Measurements from ENCODE around the gene APOB.

The APOB gene

DNA sequence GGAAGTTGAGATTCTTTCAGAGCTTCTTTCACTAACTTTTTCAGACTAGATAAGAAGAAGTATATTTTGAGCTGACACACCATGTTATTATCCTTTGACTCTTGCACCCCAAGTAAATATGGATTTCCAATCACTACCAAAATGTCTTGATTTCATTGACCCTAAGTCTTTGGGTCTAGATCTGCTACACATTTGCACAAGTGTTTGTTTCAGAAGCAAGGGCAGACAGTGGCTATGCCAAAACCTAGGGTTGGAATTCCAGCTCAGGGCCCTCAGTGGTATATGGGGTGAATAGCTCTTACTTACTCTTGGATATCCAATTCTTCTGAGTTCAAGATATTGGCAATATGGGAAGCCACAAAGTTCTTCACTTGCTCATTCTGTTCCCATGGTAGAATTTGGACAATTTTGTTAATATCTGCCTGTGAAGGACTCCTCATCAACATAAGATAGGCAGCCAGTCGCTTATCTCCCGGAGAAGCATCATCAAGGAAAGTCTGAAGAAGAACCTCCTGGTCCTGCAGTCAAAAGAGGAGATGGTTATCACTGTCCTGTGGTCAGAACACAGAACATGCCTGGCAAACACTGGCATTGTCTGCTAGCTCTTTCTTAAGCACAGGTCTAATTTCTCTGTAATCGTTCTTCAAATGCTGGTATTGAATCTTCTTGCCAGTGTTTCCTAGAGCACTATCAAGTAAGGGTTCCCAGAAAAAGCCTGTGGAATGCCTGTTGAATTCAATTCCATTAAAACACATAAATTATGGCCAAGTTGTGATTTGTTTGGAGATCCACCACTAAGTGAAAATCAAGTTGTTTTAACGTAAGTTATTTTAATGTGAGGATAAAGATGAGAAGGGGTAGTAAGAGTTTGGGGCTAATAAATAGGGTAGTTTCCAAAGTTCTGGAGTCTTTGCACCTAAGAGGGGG, 15.6 kb downstream of the APOB start:
- H3K9me2 ChIP-seq (replicated peaks; ENCODE audit: low read depth, low read length): no peaks in the 10 kb centered on the region
- no peaks in the 10 kb centered on the region for H3K27me3 ChIP-seq (ENCODE audit: insufficient read depth, low read length, poor library complexity, severe bottlenecking)
- H3K9me3 ChIP-seq (ENCODE audit: insufficient read depth, low read depth, low read length): no peaks in the 10 kb centered on the region
- H3K4me1 ChIP-seq (ENCODE audit: insufficient read depth, low read length, poor library complexity, severe bottlenecking): no peaks in the 10 kb centered on the region
- H4K20me1 ChIP-seq (ENCODE audit: insufficient read depth, low read length, poor library complexity, severe bottlenecking): no peaks in the 10 kb centered on the region
- no peak for TF ChIP-seq EZH2phosphoT487 (IDR thresholded peaks at IDR 0.05; ENCODE audit: borderline replicate concordance)
- TF ChIP-seq, protein P1, sequence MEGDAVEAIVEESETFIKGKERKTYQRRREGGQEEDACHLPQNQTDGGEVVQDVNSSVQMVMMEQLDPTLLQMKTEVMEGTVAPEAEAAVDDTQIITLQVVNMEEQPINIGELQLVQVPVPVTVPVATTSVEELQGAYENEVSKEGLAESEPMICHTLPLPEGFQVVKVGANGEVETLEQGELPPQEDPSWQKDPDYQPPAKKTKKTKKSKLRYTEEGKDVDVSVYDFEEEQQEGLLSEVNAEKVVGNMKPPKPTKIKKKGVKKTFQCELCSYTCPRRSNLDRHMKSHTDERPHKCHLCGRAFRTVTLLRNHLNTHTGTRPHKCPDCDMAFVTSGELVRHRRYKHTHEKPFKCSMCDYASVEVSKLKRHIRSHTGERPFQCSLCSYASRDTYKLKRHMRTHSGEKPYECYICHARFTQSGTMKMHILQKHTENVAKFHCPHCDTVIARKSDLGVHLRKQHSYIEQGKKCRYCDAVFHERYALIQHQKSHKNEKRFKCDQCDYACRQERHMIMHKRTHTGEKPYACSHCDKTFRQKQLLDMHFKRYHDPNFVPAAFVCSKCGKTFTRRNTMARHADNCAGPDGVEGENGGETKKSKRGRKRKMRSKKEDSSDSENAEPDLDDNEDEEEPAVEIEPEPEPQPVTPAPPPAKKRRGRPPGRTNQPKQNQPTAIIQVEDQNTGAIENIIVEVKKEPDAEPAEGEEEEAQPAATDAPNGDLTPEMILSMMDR (conservative IDR thresholded peaks at IDR 0.05; ENCODE audit: low read length): no peak
- no peak overlapping the region for H3K4me3 ChIP-seq (ENCODE audit: low read length, poor library complexity, severe bottlenecking)
- H3K4me2 ChIP-seq (ENCODE audit: low read depth, low read length, poor library complexity, severe bottlenecking): no peak overlapping the region
- H3K36me3 ChIP-seq (ENCODE audit: insufficient read depth, low read length): no peaks in the 10 kb centered on the region
- no peaks in the 10 kb centered on the region for H3K79me2 ChIP-seq (ENCODE audit: insufficient read depth, low read length)
- no peak overlapping the region for H3K9ac ChIP-seq (ENCODE audit: low read depth, low read length, poor library complexity, severe bottlenecking)
- H2AFZ ChIP-seq (ENCODE audit: low read length): no peak overlapping the region
- H3F3A ChIP-seq (ENCODE audit: low read depth): no peaks in the 10 kb centered on the region

DNA sequence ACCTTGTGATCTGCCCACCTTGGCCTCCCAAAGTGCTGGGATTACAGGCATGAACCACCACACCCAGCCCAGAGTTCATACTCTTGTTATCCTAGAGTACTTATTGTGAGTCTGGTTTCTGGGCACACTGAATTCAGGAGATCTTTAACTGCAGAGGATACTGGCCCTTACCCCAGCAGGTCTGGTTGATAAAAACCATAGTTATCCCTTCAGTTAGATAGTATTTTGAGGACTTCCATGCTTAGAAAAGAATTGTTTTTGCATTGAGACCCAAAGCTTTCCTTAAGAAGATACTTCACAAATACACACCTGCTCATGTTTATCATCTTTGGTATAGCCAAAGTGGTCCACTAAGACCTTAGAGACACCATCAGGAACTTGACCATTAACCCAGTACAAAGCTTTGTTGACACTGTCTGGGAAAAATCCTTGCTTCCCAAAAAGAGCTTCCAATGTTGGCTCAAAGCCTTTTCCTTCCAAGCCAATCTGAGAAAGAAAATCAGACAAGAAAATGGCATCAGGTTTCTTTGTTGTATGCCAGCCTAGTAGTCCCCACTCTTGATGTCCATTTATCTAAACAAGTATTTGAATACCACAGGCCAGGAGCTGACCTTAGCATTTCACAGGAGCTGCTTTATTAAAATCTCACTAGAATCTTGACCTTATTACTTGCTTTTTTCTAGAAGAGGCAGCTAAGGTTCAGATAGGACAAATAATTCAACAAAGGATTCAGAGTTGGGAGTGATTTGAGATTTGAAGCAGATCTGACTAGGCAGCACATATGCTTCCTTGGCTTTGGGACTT, 17.2 kb downstream of the APOB start:
- no peak overlapping the region for H3K9ac ChIP-seq (ENCODE audit: low read depth, low read length, poor library complexity, severe bottlenecking)
- no peaks in the 10 kb centered on the region for H3K36me3 ChIP-seq (ENCODE audit: insufficient read depth, low read length)
- TF ChIP-seq EZH2phosphoT487 (IDR thresholded peaks at IDR 0.05; ENCODE audit: borderline replicate concordance): no peak
- TF ChIP-seq, protein P1 (conservative IDR thresholded peaks at IDR 0.05; ENCODE audit: low read length): no peak
- no peak overlapping the region for H3K4me3 ChIP-seq (ENCODE audit: low read length, poor library complexity, severe bottlenecking)
- no peak overlapping the region for H3K4me2 ChIP-seq (ENCODE audit: low read depth, low read length, poor library complexity, severe bottlenecking)
- H2AFZ ChIP-seq (ENCODE audit: low read length): no peak overlapping the region
- H3K9me2 ChIP-seq (replicated peaks; ENCODE audit: low read depth, low read length): no peaks in the 10 kb centered on the region
- H3K9me3 ChIP-seq (ENCODE audit: insufficient read depth, low read depth, low read length): no peaks in the 10 kb centered on the region
- no peaks in the 10 kb centered on the region for H3K79me2 ChIP-seq (ENCODE audit: insufficient read depth, low read length)
- H3F3A ChIP-seq (ENCODE audit: low read depth): no peaks in the 10 kb centered on the region
- H3K27me3 ChIP-seq (ENCODE audit: insufficient read depth, low read length, poor library complexity, severe bottlenecking): no peaks in the 10 kb centered on the region
- H4K20me1 ChIP-seq (ENCODE audit: insufficient read depth, low read length, poor library complexity, severe bottlenecking): no peaks in the 10 kb centered on the region
- no peaks in the 10 kb centered on the region for H3K4me1 ChIP-seq (ENCODE audit: insufficient read depth, low read length, poor library complexity, severe bottlenecking)

DNA sequence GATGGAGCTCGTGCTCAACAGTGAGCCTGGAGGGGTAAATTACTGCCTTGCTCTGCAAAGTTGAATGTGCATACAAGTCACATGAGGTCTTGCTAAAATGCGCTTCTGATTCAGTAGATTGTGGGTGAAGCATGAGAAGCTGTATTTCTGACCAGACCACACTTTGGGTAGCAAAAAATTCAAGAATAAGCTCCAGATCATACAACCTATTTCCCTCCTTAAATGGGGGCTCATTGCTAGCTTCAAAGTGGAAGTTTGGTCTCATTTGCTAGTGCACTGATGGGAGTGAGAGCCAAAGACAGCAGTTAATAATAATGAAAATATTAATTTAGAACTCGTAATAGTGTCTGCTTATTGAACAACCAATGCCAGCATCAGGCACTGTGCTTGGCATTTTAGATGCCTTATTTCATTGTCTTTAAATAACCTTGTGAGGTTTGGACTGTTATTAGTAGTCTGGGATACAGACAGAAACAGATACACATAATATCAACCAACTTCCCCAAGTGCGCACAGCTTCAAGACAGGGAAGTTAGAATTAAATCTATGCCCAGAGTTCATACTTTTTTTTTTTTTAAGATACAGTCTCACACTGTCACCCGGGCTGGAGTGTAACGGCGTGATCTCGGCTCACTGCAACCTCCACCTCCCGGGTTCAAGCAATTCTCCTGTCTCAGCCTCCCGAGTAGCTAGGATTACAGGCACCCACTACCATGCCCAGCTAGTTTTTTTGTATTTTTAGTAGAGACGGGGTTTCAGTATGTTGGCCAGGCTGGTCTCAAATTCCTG, 18.0 kb downstream of the APOB start:
- no peaks in the 10 kb centered on the region for H3K9me3 ChIP-seq (ENCODE audit: insufficient read depth, low read depth, low read length)
- no peaks in the 10 kb centered on the region for H4K20me1 ChIP-seq (ENCODE audit: insufficient read depth, low read length, poor library complexity, severe bottlenecking)
- H3K4me1 ChIP-seq (ENCODE audit: insufficient read depth, low read length, poor library complexity, severe bottlenecking): no peaks in the 10 kb centered on the region
- H3K4me2 ChIP-seq (ENCODE audit: low read depth, low read length, poor library complexity, severe bottlenecking): no peak overlapping the region
- H3F3A ChIP-seq (ENCODE audit: low read depth): no peaks in the 10 kb centered on the region
- H3K27me3 ChIP-seq (ENCODE audit: insufficient read depth, low read length, poor library complexity, severe bottlenecking): no peaks in the 10 kb centered on the region
- no peak overlapping the region for H2AFZ ChIP-seq (ENCODE audit: low read length)
- H3K4me3 ChIP-seq (ENCODE audit: low read length, poor library complexity, severe bottlenecking): no peak overlapping the region
- no peaks in the 10 kb centered on the region for H3K36me3 ChIP-seq (ENCODE audit: insufficient read depth, low read length)
- no peaks in the 10 kb centered on the region for H3K9me2 ChIP-seq (replicated peaks; ENCODE audit: low read depth, low read length)
- H3K9ac ChIP-seq (ENCODE audit: low read depth, low read length, poor library complexity, severe bottlenecking): no peak overlapping the region
- no peak for TF ChIP-seq EZH2phosphoT487 (IDR thresholded peaks at IDR 0.05; ENCODE audit: borderline replicate concordance)
- TF ChIP-seq, protein P1 (conservative IDR thresholded peaks at IDR 0.05; ENCODE audit: low read length): no peak
- H3K79me2 ChIP-seq (ENCODE audit: insufficient read depth, low read length): no peaks in the 10 kb centered on the region

Measured in Loucy (cell line).